HepG2 (cell line): ENCODE measurements around the gene SCYGR4. TPM values are rescaled to one million over a fixed set of nuclear protein-coding genes. Genes with fewer than 3 reads are reported as not detected.

Experiments used
- ATAC-seq: fragments of 200-7000 bp; cut with Tn5 transposase; 3 replicates; pipeline ENCODE4 v1.9.1; 2020; ENCODE audit warnings: mild to moderate bottlenecking, moderate library complexity
- BruUV-seq: library from RNA; stranded (reverse); fragments of 400-500 nt; replicated peaks from 2 replicates; lab custom pipeline; 2021; lab: Mats Ljungman, UMichigan
- CTCF ChIA-PET: fragments of 300-600 bp; formaldehyde crosslinking; extraction: SDS; loops from one replicate; lab custom pipeline; 2021; ENCODE audit warnings: low total read pairs, inconsistent platforms, low intra/inter-chr PET ratio; lab: Yijun Ruan, JAX
- POLR2A ChIA-PET: fragments of 350-600 bp; sonication (Branson Sonifier 250); formaldehyde crosslinking; loops from one replicate; lab custom pipeline; 2020; ENCODE audit warnings: antibody characterized with exemption, inconsistent platforms; lab: Yijun Ruan, JAX
- DNase-seq: peaks from one replicate; pipeline ENCODE4 v3.0.0-alpha.2; 2015; ENCODE audit warnings: low spot score
- FAIRE-seq: peaks from 3 replicates; lab custom pipeline; 2011; peaks lifted over from hg19 to GRCh38; lab: Jason Lieb, UNC
- H2AFZ ChIP-seq: one replicate; pipeline ENCODE4 v1.6.1; 2011; ENCODE audit warnings: low read length, inconsistent platforms
- H3K27ac ChIP-seq: fragments of 300-600 bp; 3 replicates; pipeline ENCODE4 v1.8.0; 2011; ENCODE audit warnings: mixed run types, mild to moderate bottlenecking, mixed read lengths, low read length, inconsistent platforms; ENCODE audit not compliant: insufficient read depth; ENCODE audit errors: extremely low read length
- H3K27me3 ChIP-seq, 2 experiments: fragments of 200-600 bp in 1 of 2; 2 replicates in 1 of 2; 3 replicates in 1 of 2; pipeline versions ENCODE4 v1.6.0 to v1.8.0; 2011; ENCODE audit warnings: low read length in 2 of 2, mild to moderate bottlenecking in 2 of 2, moderate library complexity in 2 of 2, inconsistent platforms in 1 of 2; ENCODE audit not compliant: insufficient read depth in 2 of 2, control insufficient read depth in 1 of 2
- H3K36me3 ChIP-seq, 2 experiments: fragments of 200-600 bp in 1 of 2; replicated peaks in 1 of 2; 2 replicates in 1 of 2; 3 replicates in 1 of 2; pipeline versions ENCODE4 v1.5.1 to v1.8.0; 2011; ENCODE audit warnings: low read length in 2 of 2, inconsistent platforms in 1 of 2; ENCODE audit not compliant: insufficient read depth in 2 of 2, control insufficient read depth in 1 of 2
- H3K4me1 ChIP-seq: 2 replicates; pipeline ENCODE4 v1.5.1; 2012; ENCODE audit warnings: low read length, inconsistent platforms; ENCODE audit not compliant: insufficient read depth
- H3K4me2 ChIP-seq: 2 replicates; pipeline ENCODE4 v1.6.0; 2011; ENCODE audit warnings: low read depth, low read length, inconsistent platforms
- H3K4me3 ChIP-seq, 3 experiments: fragments of 200-600 bp in 1 of 3; sonication (generic), shearing (Covaris generic) in 1 of 3; replicated peaks in 1 of 3; 2 replicates each; pipeline ENCODE4 v1.5.1; 2011 to 2016; ENCODE audit warnings: low read length in 3 of 3, inconsistent platforms in 2 of 3, low read depth in 2 of 3, mild to moderate bottlenecking in 2 of 3, control low read depth in 1 of 3, mixed read lengths in 1 of 3; ENCODE audit not compliant: insufficient read depth in 1 of 3
- H3K79me2 ChIP-seq: one replicate; pipeline ENCODE4 v1.6.1; 2011; ENCODE audit warnings: low read length, inconsistent platforms; ENCODE audit not compliant: insufficient read depth
- H3K9ac ChIP-seq: 2 replicates; pipeline ENCODE4 v1.6.0; 2011; ENCODE audit warnings: mild to moderate bottlenecking, low read depth, low read length, inconsistent platforms; ENCODE audit not compliant: insufficient read depth
- H3K9me3 ChIP-seq: 2 replicates; pipeline ENCODE4 v1.5.1; 2012; ENCODE audit warnings: mild to moderate bottlenecking, low read length
- H4K20me1 ChIP-seq: 2 replicates; pipeline ENCODE4 v1.6.0; 2011; ENCODE audit warnings: inconsistent platforms, mild to moderate bottlenecking, low read length, moderate library complexity; ENCODE audit not compliant: insufficient read depth
- BRD4 ChIP-seq: sonication (generic); formaldehyde crosslinking; IDR thresholded peaks from 2 replicates; pipeline ENCODE4 v1.4.0; 2020; ENCODE audit warnings: missing genetic modification reagents
- CC2D1A ChIP-seq: sonication (generic); formaldehyde crosslinking; IDR thresholded peaks from 2 replicates; pipeline ENCODE4 v1.8.1; 2023; ENCODE audit warnings: mild to moderate bottlenecking, missing genetic modification reagents
- CEBPB ChIP-seq: IDR thresholded peaks from 2 replicates; pipeline ENCODE4 v1.6.1; 2011; ENCODE audit warnings: low read depth, low read length, improper control_type of control experiment, borderline replicate concordance
- CEBPG ChIP-seq: IDR thresholded peaks from 2 replicates; pipeline ENCODE4 v1.6.1; 2016
- CEBPZ ChIP-seq: IDR thresholded peaks from 2 replicates; pipeline ENCODE4 v1.6.1; 2012; ENCODE audit warnings: low read length, improper control_type of control experiment
- FOXO1 ChIP-seq: sonication (generic); formaldehyde crosslinking; IDR thresholded peaks from 2 replicates; pipeline ENCODE4 v1.4.0; 2020; ENCODE audit warnings: missing genetic modification reagents
- HOXA3 ChIP-seq: sonication (generic); formaldehyde crosslinking; IDR thresholded peaks from 2 replicates; pipeline ENCODE4 v1.5.0; 2020; ENCODE audit warnings: missing genetic modification reagents
- IRX3 ChIP-seq: sonication (generic); formaldehyde crosslinking; IDR thresholded peaks from 2 replicates; pipeline ENCODE4 v1.8.1; 2023; ENCODE audit warnings: mild to moderate bottlenecking, low read depth, missing genetic modification reagents, borderline replicate concordance
- MAX ChIP-seq: IDR thresholded peaks from 2 replicates; pipeline ENCODE4 v1.6.1; 2012; ENCODE audit warnings: inconsistent platforms
- MIER3 ChIP-seq: IDR thresholded peaks from 2 replicates; pipeline ENCODE4 v1.6.1; 2016; ENCODE audit warnings: missing compliant biosample characterization, borderline replicate concordance
- MTF2 ChIP-seq: sonication (generic); formaldehyde crosslinking; IDR thresholded peaks from 2 replicates; pipeline ENCODE4 v1.5.0; 2020; ENCODE audit warnings: missing genetic modification reagents, borderline replicate concordance
- NFIB ChIP-seq: sonication (generic); formaldehyde crosslinking; IDR thresholded peaks from 2 replicates; pipeline ENCODE4 v1.9.0; 2021; ENCODE audit warnings: missing genetic modification reagents, mild to moderate bottlenecking, borderline replicate concordance
- NKX3-1 ChIP-seq: sonication (generic); formaldehyde crosslinking; IDR thresholded peaks from 2 replicates; pipeline ENCODE4 v1.5.0; 2020; ENCODE audit warnings: missing genetic modification reagents
- SUZ12 ChIP-seq: fragments of 150-350 bp; IDR thresholded peaks from 2 replicates; pipeline ENCODE4 v1.6.1; 2014; ENCODE audit warnings: low read depth, low read length
- ZNF329 ChIP-seq: sonication (generic); formaldehyde crosslinking; IDR thresholded peaks from 2 replicates; pipeline ENCODE4 v1.9.0; 2021; ENCODE audit warnings: low read depth, mild to moderate bottlenecking, missing genetic modification reagents
- ZNF567 ChIP-seq: sonication (generic); formaldehyde crosslinking; IDR thresholded peaks from 2 replicates; pipeline ENCODE4 v1.8.1; 2023; ENCODE audit warnings: mild to moderate bottlenecking, missing genetic modification reagents, borderline replicate concordance
- ZNF772 ChIP-seq: sonication (generic); formaldehyde crosslinking; IDR thresholded peaks from 2 replicates; pipeline ENCODE4 v1.5.0; 2020; ENCODE audit warnings: mild to moderate bottlenecking, missing genetic modification reagents
- ZNF879 ChIP-seq: sonication (generic); formaldehyde crosslinking; IDR thresholded peaks from 2 replicates; pipeline ENCODE4 v1.8.1; 2023; ENCODE audit warnings: missing genetic modification reagents
- WGBS: methylation state at CpG from one replicate; pipeline ENCODE4 v1.1.6; 2017; ENCODE audit warnings: low lambda C conversion rate; 5-methylcytosine and 5-hydroxymethylcytosine counted together
- in situ Hi-C: cut with HindIII; loops from 2 replicates; pipeline ENCODE4 v1.10.0; 2017; ENCODE audit warnings: low pct_unique_long_range_greater_than_20kb; ENCODE audit not compliant: extremely low pct_ligation_motif_present
- intact Hi-C: fragments of 100-400 bp; cut with micrococcal nuclease; formaldehyde crosslinking; loops from one replicate; pipeline ENCODE4 v1.10.0; 2022; ENCODE audit not compliant: unreplicated experiment
- polyA plus RNA-seq, 8 experiments: library from polyadenylated mRNA; depleted of rRNA in 3 of 8; stranded (reverse) in 7 of 8; unstranded in 1 of 8; fragments of >200 nt; fragmentation: Illumina TruSeq in 4 of 8; extraction: Trizol in 4 of 8; gene quantifications; 2 replicates each; pipeline versions ENCODE4 v1.2.1 to v1.2.3, GENCODE V29; 2011 to 2016; ENCODE audit warnings: low read depth in 4 of 8, missing spikeins in 1 of 8, mixed read lengths in 1 of 8; ENCODE audit not compliant: insufficient read depth in 1 of 8
- total RNA-seq, 5 experiments: library from RNA; depleted of rRNA; stranded (reverse); fragments of >200 nt; fragmentation: Illumina TruSeq; extraction: Trizol; gene quantifications; 2 replicates each; pipeline ENCODE4 v1.2.3, GENCODE V29; 2016; ENCODE audit warnings: low read depth in 1 of 5

Gene SCYGR4
- total and polyA plus RNA-seq, 2 of the 13 experiments (the other 11 are each of a cell fraction or from before 2014, with no cell fraction given) = not detected

DNA sequence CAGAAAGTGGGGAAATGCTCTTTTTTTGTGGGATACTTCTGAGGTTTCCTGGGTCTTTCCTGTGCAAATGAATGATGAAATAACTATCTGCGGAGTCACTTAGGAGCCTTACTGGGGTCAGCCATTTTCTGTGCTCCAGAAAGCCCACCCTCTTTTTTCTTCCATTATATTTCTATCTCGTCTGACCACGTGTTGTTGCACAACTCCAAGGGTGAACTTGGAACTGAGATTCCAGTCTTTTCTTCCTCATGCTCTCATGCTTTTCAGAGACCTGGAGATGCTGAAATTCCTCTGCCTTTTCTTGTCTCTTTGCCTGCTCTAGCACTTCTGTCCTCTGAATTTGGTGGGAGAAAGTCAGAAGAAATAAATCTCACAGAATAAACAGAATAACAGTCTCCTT lies 44.5 kb downstream of the SCYGR4 start:
- H3K36me3 ChIP-seq = no peaks in the 10 kb centered on the region
- ChIA-PET CTCF (no interaction called here), POLR2A (no interaction called here)
- TF ChIP-seq CEBPB (peak; percentile 66; the same call in 1 of the 2 replicates), CC2D1A (CRISPR knock-in tag) (no peak), MAX (peak; percentile 58; the same call in 1 of the 2 replicates), ZNF329 (no peak), BRD4 (no peak), CEBPG (CRISPR knock-in tag) (peak; percentile 64)
- H3K9ac ChIP-seq = no peak overlapping the region
- FAIRE-seq = no peak
- no peak overlapping the region for H3K4me3 ChIP-seq
- H2AFZ ChIP-seq = no peak overlapping the region
- H3K9me3 ChIP-seq = no peaks in the 10 kb centered on the region
- H4K20me1 ChIP-seq = no peaks in the 10 kb centered on the region
- 19% methylated on average over 3 of the region's 3 CpGs for WGBS
- H3K4me1 ChIP-seq = peaks cover 23% of the 10 kb centered on the region
- no peak overlapping the region for H3K4me2 ChIP-seq
- H3K27me3 ChIP-seq = no peaks in the 10 kb centered on the region
- intact Hi-C loops = no loop called here
- no peak for ATAC-seq
- no peak for DNase-seq
- no peaks in the 10 kb centered on the region for H3K79me2 ChIP-seq
- H3K27ac ChIP-seq = no peak overlapping the region
- in situ Hi-C loops = loop anchor here (5.0 kb wide), 1 partner anchor 105 kb away; no protein-coding TSS in a partner anchor
- BruUV-seq = no TSS peak

- DNase-seq (no peak), ATAC-seq (no peak), FAIRE-seq (no peak)
- in situ Hi-C loops = no loop called here
- no peak overlapping the region for H3K9ac ChIP-seq
- H3K4me3 ChIP-seq = no peak overlapping the region
- H4K20me1 ChIP-seq = no peaks in the 10 kb centered on the region
- no peaks in the 10 kb centered on the region for H3K79me2 ChIP-seq
- no peak overlapping the region for H2AFZ ChIP-seq
- no peak overlapping the region for H3K4me2 ChIP-seq
- POLR2A ChIA-PET = no interaction called here
- intact Hi-C loops = no loop called here
- 30% methylated on average over 6 of the region's 6 CpGs for WGBS
- H3K9me3 ChIP-seq = no peaks in the 10 kb centered on the region
- BruUV-seq = no TSS peak
- no peaks in the 10 kb centered on the region for H3K36me3 ChIP-seq
- CTCF ChIA-PET = no interaction called here
- H3K4me1 ChIP-seq = peaks cover 19% of the 10 kb centered on the region
- no peak overlapping the region for H3K27ac ChIP-seq
- H3K27me3 ChIP-seq = no peaks in the 10 kb centered on the region
- no peak for TF ChIP-seq HOXA3 (CRISPR knock-in tag)
- no peak for TF ChIP-seq NFIB (CRISPR knock-in tag)
- TF ChIP-seq MTF2 (CRISPR knock-in tag) = no peak
- TF ChIP-seq ZNF772 = no peak
- no peak for TF ChIP-seq MIER3 (CRISPR knock-in tag)
- TF ChIP-seq ZNF879 (CRISPR knock-in tag) = no peak
- no peak for TF ChIP-seq NKX3-1 (CRISPR knock-in tag)
- TF ChIP-seq CEBPZ = no peak
- no peak for TF ChIP-seq SUZ12
- TF ChIP-seq FOXO1 (CRISPR knock-in tag) = no peak
- TF ChIP-seq IRX3 (CRISPR knock-in tag) = no peak
- no peak for TF ChIP-seq ZNF567 (CRISPR knock-in tag)
Measured at GRCh38 chr2:227665189-227665940, 48.1 kb downstream of the SCYGR4 start.
